HG03457 (cell line): Measurements from ENCODE around the gene RGS5.

Source experiments
- ATAC-seq: cut with Tn5 transposase; IDR thresholded peaks from one replicate; pipeline ENCODE4 v1.9.1; 2021; ENCODE audit warnings: moderate number of reproducible peaks; ENCODE audit not compliant: unreplicated experiment

RGS5 gene

DNA sequence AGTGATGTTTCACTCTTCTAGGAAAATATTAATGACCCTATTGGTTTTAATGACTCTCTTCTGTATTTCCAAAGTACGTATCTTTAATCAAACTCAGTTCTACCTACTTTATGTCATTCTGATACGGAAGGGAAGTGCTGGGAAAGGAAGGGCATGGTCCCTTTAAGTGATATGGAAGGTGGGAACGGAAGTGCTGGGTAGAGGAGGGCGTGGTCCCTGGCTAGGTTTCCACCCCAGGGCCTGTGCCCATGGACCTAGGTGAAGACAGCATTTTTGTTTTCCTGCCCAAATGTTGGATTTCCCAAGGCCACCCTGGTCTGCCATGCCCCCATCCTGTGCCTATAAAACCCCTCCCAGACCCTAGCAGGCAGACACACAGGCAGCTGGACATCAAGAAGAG is 109.5 kb downstream of the RGS5 start:
- ATAC-seq, result no peak
